Body of pancreas (tissue), 4 donors: Measurements from ENCODE around the gene CPXM2. TPM values are rescaled to one million over a fixed set of nuclear protein-coding genes. Genes with fewer than 3 reads are reported as not detected.

Experiments used
- ATAC-seq: fragments of 150-250 bp; one replicate; pipeline ENCODE4 v1.9.1; 2016
- DNase-seq, 4 donors: peaks; one replicate each; pipeline ENCODE4 v3.0.0-alpha.2; 2019
- H3K27ac ChIP-seq, 4 donors: fragments of 200-600 bp; sonication (generic); 1 replicate in 3 of 4; 2 replicates in 1 of 4; pipeline versions ENCODE4 v1.5.1 to v1.6.1; 2016 to 2019; ENCODE audit warnings: mild to moderate bottlenecking in 1 of 4, mixed read lengths in 1 of 4, moderate library complexity in 1 of 4
- H3K27me3 ChIP-seq, 2 donors: fragments of 200-600 bp; sonication (generic); one replicate each; pipeline ENCODE4 v1.6.0; 2016; ENCODE audit warnings: mild to moderate bottlenecking in 1 of 2
- H3K36me3 ChIP-seq, 2 donors: fragments of 200-600 bp; sonication (generic); replicated peaks in 1 of 2; 2 replicates each; pipeline ENCODE4 v1.5.1; 2016; ENCODE audit warnings: low read depth in 2 of 2; ENCODE audit not compliant: insufficient read depth in 1 of 2
- H3K4me1 ChIP-seq: fragments of 200-600 bp; sonication (generic); one replicate; pipeline ENCODE4 v1.6.0; 2016
- H3K4me3 ChIP-seq, 2 donors: fragments of 200-600 bp; sonication (generic); 1 replicate in 1 of 2; 2 replicates in 1 of 2; pipeline ENCODE4 v1.5.1; 2016 to 2019
- H3K9me3 ChIP-seq, 3 donors: fragments of 200-600 bp; sonication (generic); 1 replicate in 2 of 3; 2 replicates in 1 of 3; pipeline ENCODE4 v1.5.1; 2016
- CTCF ChIP-seq, 7 experiments: fragments of 450-650 bp in 4 of 7; fragments of 200-600 bp in 3 of 7; sonication (generic) in 3 of 7; IDR thresholded peaks; one replicate each; pipeline ENCODE4 v1.5.1; 2016 to 2019; ENCODE audit warnings: antibody characterized with exemption in 7 of 7
- POLR2A ChIP-seq, 3 donors: fragments of 450-650 bp; IDR thresholded peaks; one replicate each; pipeline ENCODE4 v1.6.1; 2016; ENCODE audit warnings: antibody characterized with exemption in 3 of 3, mild to moderate bottlenecking in 2 of 3
- WGBS, 2 donors: methylation state at CpG; one replicate each; pipeline ENCODE4 v1.1.5; 2017; 5-methylcytosine and 5-hydroxymethylcytosine counted together
- intact Hi-C: fragments of 100-400 bp; cut with DNase I; formaldehyde crosslinking; loops from one replicate; pipeline ENCODE4 v1.15.1; 2023
- total RNA-seq, 2 donors: library from RNA; depleted of rRNA; stranded (reverse); fragments of >200 nt; gene quantifications; one replicate each; pipeline ENCODE4 v1.1.0, GENCODE V29; 2016

The CPXM2 gene
- total RNA-seq, 2 donors from 2014 or later: 4.2 to 8.2 TPM

- intact Hi-C loops: no loop called here
- 52 to 60% methylated on average over 5 to 6 of the region's 6 CpGs for WGBS, 2 donors
These were observed 6.0 kb downstream of the CPXM2 start for GRCh38 chr10:123885406-123886170.

GRCh38 chr10:123884907-123885381 lies 6.7 kb downstream of the CPXM2 start:
- Histone ChIP-seq H3K4me3 (no peak overlapping the region), H3K4me1 (no peaks in the 10 kb centered on the region), H3K36me3 (no peaks in the 10 kb centered on the region), H3K27me3 (no peaks in the 10 kb centered on the region), H3K27ac (no peak overlapping the region), H3K9me3 (no peaks in the 10 kb centered on the region)
- TF ChIP-seq POLR2A (IDR thresholded peaks at IDR 0.05) (no peak), CTCF (IDR thresholded peaks at IDR 0.05) (no peak)
- intact Hi-C loops: no loop called here
- 47 to 70% methylated on average over 5 of the region's 5 CpGs for WGBS, 2 donors
- ATAC-seq: no peak
- DNase-seq: no peak

More at GRCh38 chr10:123885406-123886170, 6.0 kb downstream of the CPXM2 start:
- Histone ChIP-seq H3K9me3 (no peaks in the 10 kb centered on the region), H3K27ac (no peak overlapping the region), H3K36me3 (no peaks in the 10 kb centered on the region), H3K4me1 (no peaks in the 10 kb centered on the region), H3K4me3 (no peak overlapping the region), H3K27me3 (no peaks in the 10 kb centered on the region)
- ATAC-seq (no peak), DNase-seq (no peak)
- no peak for TF ChIP-seq POLR2A (IDR thresholded peaks at IDR 0.05)
- no peak for TF ChIP-seq CTCF (IDR thresholded peaks at IDR 0.05)

- ATAC-seq (no peak), DNase-seq (no peak)
- Histone ChIP-seq H3K36me3 (no peaks in the 10 kb centered on the region), H3K27ac (no peak overlapping the region), H3K4me3 (no peak overlapping the region), H3K9me3 (no peaks in the 10 kb centered on the region), H3K27me3 (no peaks in the 10 kb centered on the region), H3K4me1 (no peaks in the 10 kb centered on the region)
- intact Hi-C loops: no loop called here
- 43 to 49% methylated on average over 7 of the region's 7 CpGs for WGBS, 2 donors
- no peak for TF ChIP-seq CTCF (IDR thresholded peaks at IDR 0.05)
- TF ChIP-seq POLR2A (IDR thresholded peaks at IDR 0.05): no peak
These were observed 7.2 kb downstream of the CPXM2 start for GRCh38 chr10:123884351-123884906.

GRCh38 chr10:123883673-123884320 lies 7.8 kb downstream of the CPXM2 start:
- DNase-seq (no peak), ATAC-seq (no peak)
- H3K27me3 ChIP-seq: no peaks in the 10 kb centered on the region
- no peaks in the 10 kb centered on the region for H3K4me1 ChIP-seq
- no peaks in the 10 kb centered on the region for H3K9me3 ChIP-seq
- WGBS, 2 donors: 52 to 76% methylated on average over 5 of the region's 5 CpGs
- H3K27ac ChIP-seq: no peak overlapping the region
- H3K4me3 ChIP-seq: no peak overlapping the region
- TF ChIP-seq POLR2A (IDR thresholded peaks at IDR 0.05): no peak
- no peak for TF ChIP-seq CTCF (IDR thresholded peaks at IDR 0.05)
- intact Hi-C loops: no loop called here
- no peaks in the 10 kb centered on the region for H3K36me3 ChIP-seq
